NCI-H2227 treated with DMSO at 0.1 percent for 48 hours (cell line): ENCODE data around the gene SPRED2.

Experiments used
- DNase-seq: peaks from one replicate; lab custom pipeline; 2025; lab: John Stamatoyannopoulos, UW

The SPRED2 gene

GRCh38 chr2:65432227-65433190, at the start of gene SPRED2:
Gene SPRED2 (minus strand): TSS chr2:65432599. CDS start chr2:65431987, 612 bp downstream.
- DNase-seq: peak; percentile 96

GRCh38 chr2:65481961-65482360, 49.6 kb upstream of the SPRED2 start:
- DNase-seq: no peak

GRCh38 chr2:65479524-65479923, 47.1 kb upstream of the SPRED2 start:
- DNase-seq: no peak

- DNase-seq: no peak
Observed at GRCh38 chr2:65478498-65479135, 46.2 kb upstream of the SPRED2 start.

- no peak for DNase-seq
Observed at GRCh38 chr2:65477590-65477989, 45.2 kb upstream of the SPRED2 start.

- DNase-seq: no peak
Observed at GRCh38 chr2:65476778-65477177, 44.4 kb upstream of the SPRED2 start.

- DNase-seq: no peak
Observed at GRCh38 chr2:65475000-65475399, 42.6 kb upstream of the SPRED2 start.

- DNase-seq: no peak
Observed at GRCh38 chr2:65473045-65473444, 40.6 kb upstream of the SPRED2 start.

- no peak for DNase-seq
Observed at GRCh38 chr2:65471409-65471808, 39.0 kb upstream of the SPRED2 start.

GRCh38 chr2:65466551-65466950, 34.2 kb upstream of the SPRED2 start:
- DNase-seq: no peak

GRCh38 chr2:65465857-65466256, 33.5 kb upstream of the SPRED2 start:
- DNase-seq: no peak

GRCh38 chr2:65465124-65465523, 32.7 kb upstream of the SPRED2 start:
- DNase-seq: no peak

- no peak for DNase-seq
Observed at GRCh38 chr2:65464604-65465003, 32.2 kb upstream of the SPRED2 start.

- DNase-seq: no peak
Observed at GRCh38 chr2:65458999-65459398, 26.6 kb upstream of the SPRED2 start.

GRCh38 chr2:65456886-65457285, 24.5 kb upstream of the SPRED2 start:
- no peak for DNase-seq

GRCh38 chr2:65456064-65456463, 23.7 kb upstream of the SPRED2 start:
- DNase-seq: no peak

GRCh38 chr2:65453916-65454315, 21.5 kb upstream of the SPRED2 start:
- no peak for DNase-seq

GRCh38 chr2:65452150-65452895, 19.9 kb upstream of the SPRED2 start:
- DNase-seq: no peak

- DNase-seq: no peak
Observed at GRCh38 chr2:65450810-65451209, 18.4 kb upstream of the SPRED2 start.

- no peak for DNase-seq
Observed at GRCh38 chr2:65450393-65450792, 18.0 kb upstream of the SPRED2 start.

- DNase-seq: no peak
Observed at GRCh38 chr2:65443509-65444186, 11.2 kb upstream of the SPRED2 start.

GRCh38 chr2:65442420-65443020, 10.1 kb upstream of the SPRED2 start:
- no peak for DNase-seq
